Measurements from ENCODE around the gene PPP2R1A.
"Not testable (repeated sequence)": the region's sequence is repeated elsewhere in the genome, so short reads cannot be mapped to it uniquely, and the experiment has no call there.

PPP2R1A gene

GRCh38 chr19:52200044-52200443 lies 10.2 kb downstream of the PPP2R1A start:
- DNase-seq (ENCODE audit: low read depth in 2 of 2, low spot score in 1 of 2), result no peak

GRCh38 chr19:52200755-52201391 lies 11.0 kb downstream of the PPP2R1A start:
- DNase-seq (ENCODE audit: low read depth in 2 of 2, low spot score in 1 of 2), result not testable (repeated sequence)

- no peak for DNase-seq (ENCODE audit: low read depth in 2 of 2, low spot score in 1 of 2)
Measured at GRCh38 chr19:52206481-52206880, 16.6 kb downstream of the PPP2R1A start.

GRCh38 chr19:52211203-52211602 lies 21.4 kb downstream of the PPP2R1A start:
- DNase-seq (ENCODE audit: low read depth in 2 of 2, low spot score in 1 of 2), result no peak

- DNase-seq (ENCODE audit: low read depth in 2 of 2, low spot score in 1 of 2), result no peak
Measured at GRCh38 chr19:52211926-52212571, 22.2 kb downstream of the PPP2R1A start.

GRCh38 chr19:52212572-52213255 lies 22.9 kb downstream of the PPP2R1A start:
- DNase-seq (ENCODE audit: low read depth in 2 of 2, low spot score in 1 of 2), result no peak

- DNase-seq (ENCODE audit: low read depth in 2 of 2, low spot score in 1 of 2), result no peak
Measured at GRCh38 chr19:52214241-52214640, 24.4 kb downstream of the PPP2R1A start.

GRCh38 chr19:52216401-52216800 lies 26.5 kb downstream of the PPP2R1A start:
- no peak for DNase-seq (ENCODE audit: low read depth in 2 of 2, low spot score in 1 of 2)

GRCh38 chr19:52217576-52217975 lies 27.7 kb downstream of the PPP2R1A start:
- no peak for DNase-seq (ENCODE audit: low read depth in 2 of 2, low spot score in 1 of 2)

GRCh38 chr19:52219611-52220010 lies 29.8 kb downstream of the PPP2R1A start:
- no peak for DNase-seq (ENCODE audit: low read depth in 2 of 2, low spot score in 1 of 2)

GRCh38 chr19:52221031-52221430 lies 31.2 kb downstream of the PPP2R1A start:
- DNase-seq (ENCODE audit: low read depth in 2 of 2, low spot score in 1 of 2), result no peak

- no peak for DNase-seq (ENCODE audit: low read depth in 2 of 2, low spot score in 1 of 2)
Measured at GRCh38 chr19:52221831-52222375, 32.1 kb downstream of the PPP2R1A start.

- DNase-seq (ENCODE audit: low read depth in 2 of 2, low spot score in 1 of 2), result no peak
Measured at GRCh38 chr19:52224211-52224610, 34.4 kb downstream of the PPP2R1A start.

- DNase-seq (ENCODE audit: low read depth in 2 of 2, low spot score in 1 of 2), result no peak
Measured at GRCh38 chr19:52226652-52227051, 36.8 kb downstream of the PPP2R1A start.

- DNase-seq (ENCODE audit: low read depth in 2 of 2, low spot score in 1 of 2), result no peak
Measured at GRCh38 chr19:52227196-52227940, 37.5 kb downstream of the PPP2R1A start.

GRCh38 chr19:52227980-52228379 lies 38.1 kb downstream of the PPP2R1A start:
- no peak for DNase-seq (ENCODE audit: low read depth in 2 of 2, low spot score in 1 of 2)

GRCh38 chr19:52229524-52229923 lies 39.7 kb downstream of the PPP2R1A start:
- no peak for DNase-seq (ENCODE audit: low read depth in 2 of 2, low spot score in 1 of 2)

GRCh38 chr19:52230685-52231084 lies 40.8 kb downstream of the PPP2R1A start:
- no peak for DNase-seq (ENCODE audit: low read depth in 2 of 2, low spot score in 1 of 2)

- no peak for DNase-seq (ENCODE audit: low read depth in 2 of 2, low spot score in 1 of 2)
Measured at GRCh38 chr19:52231154-52231910, 41.5 kb downstream of the PPP2R1A start.

GRCh38 chr19:52234406-52234805 lies 44.6 kb downstream of the PPP2R1A start:
- no peak for DNase-seq (ENCODE audit: low read depth in 2 of 2, low spot score in 1 of 2)

- DNase-seq (ENCODE audit: low read depth in 2 of 2, low spot score in 1 of 2), result no peak
Measured at GRCh38 chr19:52237197-52237596, 47.3 kb downstream of the PPP2R1A start.
